ENCODE data around the gene MSH2. TPM values are rescaled to one million over a fixed set of nuclear protein-coding genes. Genes with fewer than 3 reads are reported as not detected.

MSH2 gene
- total RNA-seq, 1 donor from 2014 or later = 26.5 TPM

- Histone ChIP-seq H3K4me3 (ENCODE audit: low read depth, low read length) (no peak overlapping the region), H3K36me3 (ENCODE audit: control insufficient read depth, insufficient read depth, low read length) (no peaks in the 10 kb centered on the region), H3K27me3 (ENCODE audit: control insufficient read depth, insufficient read depth, low read length) (no peaks in the 10 kb centered on the region)
- TF ChIP-seq CTCF (IDR thresholded peaks at IDR 0.05; ENCODE audit: insufficient read depth, low read length, poor library complexity, severe bottlenecking) = no peak
- DNase-seq (ENCODE audit: low read depth) = no peak
Measured at GRCh38 chr2:47479863-47480262, 76.9 kb downstream of the MSH2 start.

GRCh38 chr2:47483191-47483590 is 80.2 kb downstream of the MSH2 start:
- DNase-seq (ENCODE audit: low read depth) = no peak
- Histone ChIP-seq H3K4me3 (ENCODE audit: low read depth, low read length) (no peak overlapping the region), H3K27me3 (ENCODE audit: control insufficient read depth, insufficient read depth, low read length) (no peaks in the 10 kb centered on the region), H3K36me3 (ENCODE audit: control insufficient read depth, insufficient read depth, low read length) (no peaks in the 10 kb centered on the region)
- TF ChIP-seq CTCF (IDR thresholded peaks at IDR 0.05; ENCODE audit: insufficient read depth, low read length, poor library complexity, severe bottlenecking) = no peak

- DNase-seq (ENCODE audit: low read depth) = no peak
- no peaks in the 10 kb centered on the region for H3K36me3 ChIP-seq (ENCODE audit: control insufficient read depth, insufficient read depth, low read length)
- no peaks in the 10 kb centered on the region for H3K27me3 ChIP-seq (ENCODE audit: control insufficient read depth, insufficient read depth, low read length)
- H3K4me3 ChIP-seq (ENCODE audit: low read depth, low read length) = no peak overlapping the region
- TF ChIP-seq CTCF (IDR thresholded peaks at IDR 0.05; ENCODE audit: insufficient read depth, low read length, poor library complexity, severe bottlenecking) = no peak
Measured at GRCh38 chr2:47484396-47484795, 81.4 kb downstream of the MSH2 start.

- Histone ChIP-seq H3K4me3 (ENCODE audit: low read depth, low read length) (no peak overlapping the region), H3K36me3 (ENCODE audit: control insufficient read depth, insufficient read depth, low read length) (no peaks in the 10 kb centered on the region), H3K27me3 (ENCODE audit: control insufficient read depth, insufficient read depth, low read length) (no peaks in the 10 kb centered on the region)
- no peak for DNase-seq (ENCODE audit: low read depth)
- TF ChIP-seq CTCF (IDR thresholded peaks at IDR 0.05; ENCODE audit: insufficient read depth, low read length, poor library complexity, severe bottlenecking) = no peak
Measured at GRCh38 chr2:47485177-47485576, 82.2 kb downstream of the MSH2 start.

GRCh38 chr2:47485751-47486300 is 82.9 kb downstream of the MSH2 start:
- no peak for DNase-seq (ENCODE audit: low read depth)
- no peak for TF ChIP-seq CTCF (IDR thresholded peaks at IDR 0.05; ENCODE audit: insufficient read depth, low read length, poor library complexity, severe bottlenecking)
- no peak overlapping the region for H3K4me3 ChIP-seq (ENCODE audit: low read depth, low read length)

GRCh38 chr2:47486841-47487497 is 84.0 kb downstream of the MSH2 start:
- DNase-seq (ENCODE audit: low read depth) = no peak
- Histone ChIP-seq H3K36me3 (ENCODE audit: control insufficient read depth, insufficient read depth, low read length) (no peaks in the 10 kb centered on the region), H3K4me3 (ENCODE audit: low read depth, low read length) (no peak overlapping the region), H3K27me3 (ENCODE audit: control insufficient read depth, insufficient read depth, low read length) (no peaks in the 10 kb centered on the region)
- TF ChIP-seq CTCF (IDR thresholded peaks at IDR 0.05; ENCODE audit: insufficient read depth, low read length, poor library complexity, severe bottlenecking) = no peak

More at GRCh38 chr2:47485751-47486300, 82.9 kb downstream of the MSH2 start:
- H3K27me3 ChIP-seq (ENCODE audit: control insufficient read depth, insufficient read depth, low read length) = no peaks in the 10 kb centered on the region
- no peaks in the 10 kb centered on the region for H3K36me3 ChIP-seq (ENCODE audit: control insufficient read depth, insufficient read depth, low read length)

Data from kidney epithelial cell (primary cell).